PC-3 (cell line): ENCODE measurements around the gene KCNJ6. TPM values are rescaled to one million over a fixed set of nuclear protein-coding genes. Genes with fewer than 3 reads are reported as not detected.

Experiments
- ATAC-seq: fragments of 200-7000 bp; cut with Tn5 transposase; 2 replicates; pipeline ENCODE4 v1.9.1; 2020; ENCODE audit warnings: mild to moderate bottlenecking, moderate library complexity
- BruUV-seq: library from RNA; stranded (reverse); fragments of 400-500 nt; replicated peaks from 2 replicates; lab custom pipeline; 2021; lab: Mats Ljungman, UMichigan
- CTCF ChIA-PET: fragments of 300-600 bp; sonication (Branson Sonifier 250); formaldehyde crosslinking; loops from one replicate; lab custom pipeline; 2022; ENCODE audit warnings: antibody characterized with exemption; lab: Charles Lee
- POLR2A ChIA-PET: fragments of 300-600 bp; sonication (Branson Sonifier 250); formaldehyde crosslinking; loops from one replicate; lab custom pipeline; 2022; ENCODE audit warnings: antibody characterized with exemption; ENCODE audit not compliant: unreplicated experiment; lab: Charles Lee
- DNase-seq: peaks from one replicate; pipeline ENCODE4 v3.0.0-alpha.2; 2015
- H2AFZ ChIP-seq: fragments of 300-600 bp; sonication (generic); 2 replicates; pipeline ENCODE4 v1.6.0; 2016; ENCODE audit warnings: antibody characterized with exemption, low read length
- H3F3A ChIP-seq: fragments of 300-600 bp; sonication (generic); one replicate; pipeline ENCODE4 v1.6.0; 2017; ENCODE audit warnings: antibody characterized with exemption, low read length, control low read depth, mild to moderate bottlenecking; ENCODE audit not compliant: unreplicated experiment
- H3K27ac ChIP-seq: fragments of 300-600 bp; sonication (generic); 2 replicates; pipeline ENCODE4 v1.5.1; 2016; ENCODE audit warnings: mild to moderate bottlenecking, low read length
- H3K27me3 ChIP-seq: fragments of 300-600 bp; sonication (generic); 2 replicates; pipeline ENCODE4 v1.6.1; 2016; ENCODE audit warnings: low read length, mixed read lengths
- H3K36me3 ChIP-seq: fragments of 300-600 bp; sonication (generic); 2 replicates; pipeline ENCODE4 v1.6.1; 2016; ENCODE audit warnings: low read depth, mixed run types, low read length, mixed read lengths
- H3K4me1 ChIP-seq: fragments of 300-600 bp; sonication (generic); 2 replicates; pipeline ENCODE4 v1.5.1; 2016; ENCODE audit warnings: low read length; ENCODE audit not compliant: insufficient read depth
- H3K4me2 ChIP-seq: fragments of 300-600 bp; sonication (generic); 2 replicates; pipeline ENCODE4 v1.6.0; 2016; ENCODE audit warnings: low read length
- H3K4me3 ChIP-seq: fragments of 300-600 bp; sonication (generic); 2 replicates; pipeline ENCODE4 v1.5.1; 2016; ENCODE audit warnings: mild to moderate bottlenecking, low read length, mixed read lengths
- H3K79me2 ChIP-seq: fragments of 300-600 bp; sonication (generic); 2 replicates; pipeline ENCODE4 v1.6.1; 2017; ENCODE audit warnings: low read length, mixed read lengths
- H3K9ac ChIP-seq: fragments of 300-600 bp; sonication (generic); 2 replicates; pipeline ENCODE4 v1.6.0; 2016; ENCODE audit warnings: mild to moderate bottlenecking, low read length
- H3K9me2 ChIP-seq: fragments of 300-600 bp; sonication (generic); replicated peaks from 2 replicates; pipeline ENCODE4 v1.6.1; 2016; ENCODE audit warnings: mixed run types, low read length, mixed read lengths
- H3K9me3 ChIP-seq: fragments of 300-600 bp; sonication (generic); 2 replicates; pipeline ENCODE4 v1.6.1; 2016; ENCODE audit warnings: low read length, mixed read lengths
- H4K20me1 ChIP-seq: fragments of 300-600 bp; sonication (generic); 2 replicates; pipeline ENCODE4 v1.6.1; 2016; ENCODE audit warnings: low read length, mixed read lengths
- CTCF ChIP-seq: fragments of 300-600 bp; sonication (generic); conservative IDR thresholded peaks from 2 replicates; pipeline ENCODE4 v1.5.1; 2017; ENCODE audit warnings: antibody characterized with exemption, low read depth, mild to moderate bottlenecking, low read length
- EZH2 ChIP-seq: fragments of 300-600 bp; sonication (generic); IDR thresholded peaks from one replicate; pipeline ENCODE4 v1.6.1; 2017; ENCODE audit warnings: antibody characterized with exemption, mild to moderate bottlenecking, low read length; ENCODE audit not compliant: unreplicated experiment
- EZH2phosphoT487 ChIP-seq: fragments of 300-600 bp; sonication (generic); IDR thresholded peaks from 2 replicates; pipeline ENCODE4 v1.6.1; 2018; ENCODE audit warnings: mild to moderate bottlenecking, antibody characterized with exemption, low read length, borderline replicate concordance
- intact Hi-C: fragments of 100-400 bp; cut with micrococcal nuclease; formaldehyde crosslinking; loops from 2 replicates; pipeline ENCODE4 v1.9.0; 2023
- total RNA-seq: library from RNA; depleted of rRNA; stranded (reverse); fragments of >200 nt; gene quantifications from 2 replicates; pipeline ENCODE4 v1.2.3, GENCODE V29; 2014

The KCNJ6 gene
- total RNA-seq, 1 experiment from 2014 or later: not detected

GRCh38 chr21:37833301-37833700 is 83.0 kb downstream of the KCNJ6 start:
- intact Hi-C loops: no loop called here
- no peak for ATAC-seq
- Histone ChIP-seq H2AFZ (no peak overlapping the region), H4K20me1 (no peaks in the 10 kb centered on the region), H3K9me3 (no peaks in the 10 kb centered on the region), H3K4me3 (no peak overlapping the region), H3K27me3 (no peaks in the 10 kb centered on the region), H3K9me2 (no peaks in the 10 kb centered on the region), H3K79me2 (no peaks in the 10 kb centered on the region), H3K9ac (no peak overlapping the region), H3K4me2 (no peak overlapping the region), H3K36me3 (no peaks in the 10 kb centered on the region), H3F3A (no peaks in the 10 kb centered on the region), H3K27ac (no peak overlapping the region), H3K4me1 (no peaks in the 10 kb centered on the region)
- no TSS peak for BruUV-seq
- DNase-seq: no peak
- CTCF ChIA-PET: no interaction called here
- POLR2A ChIA-PET: no interaction called here
- no peak for TF ChIP-seq CTCF
- TF ChIP-seq EZH2: no peak
- TF ChIP-seq EZH2phosphoT487: no peak

DNA sequence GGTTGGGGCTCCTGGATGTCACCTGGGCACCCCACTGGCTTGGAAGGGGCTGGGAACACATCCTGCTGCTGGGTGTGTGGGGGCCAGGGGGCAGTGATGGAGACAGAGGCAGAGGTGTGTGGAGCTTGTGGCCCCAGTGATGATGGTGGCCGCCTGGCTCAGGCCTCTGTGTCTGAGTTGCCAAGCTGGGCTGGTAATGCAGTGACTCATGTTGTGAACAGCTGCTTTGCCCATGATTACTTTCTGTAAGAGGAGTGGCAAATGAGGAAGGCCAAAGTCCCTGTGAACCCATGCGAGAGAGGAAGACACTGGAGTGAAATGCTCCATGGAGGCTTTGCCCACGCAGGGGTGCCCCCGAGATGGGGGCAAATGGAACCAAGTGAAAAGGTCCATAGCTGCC is 86.8 kb downstream of the KCNJ6 start:
- Histone ChIP-seq H3K27me3 (peaks cover 24% of the 10 kb centered on the region), H4K20me1 (no peaks in the 10 kb centered on the region), H3K4me2 (no peak overlapping the region), H3K4me3 (no peak overlapping the region), H3F3A (no peaks in the 10 kb centered on the region), H3K27ac (no peak overlapping the region), H3K9me2 (no peaks in the 10 kb centered on the region), H3K9me3 (no peaks in the 10 kb centered on the region), H3K4me1 (no peaks in the 10 kb centered on the region), H3K9ac (no peak overlapping the region), H2AFZ (0 out of 2 replicates have a peak overlapping the region, but pooled peaks have one; percentile 2), H3K79me2 (no peaks in the 10 kb centered on the region), H3K36me3 (no peaks in the 10 kb centered on the region)
- ATAC-seq (no peak), DNase-seq (peak; percentile 57)
- TF ChIP-seq CTCF (no peak), EZH2 (no peak), EZH2phosphoT487 (no peak)
- POLR2A ChIA-PET: no interaction called here
- intact Hi-C loops: no loop called here
- CTCF ChIA-PET: no interaction called here
- BruUV-seq: no TSS peak

DNA sequence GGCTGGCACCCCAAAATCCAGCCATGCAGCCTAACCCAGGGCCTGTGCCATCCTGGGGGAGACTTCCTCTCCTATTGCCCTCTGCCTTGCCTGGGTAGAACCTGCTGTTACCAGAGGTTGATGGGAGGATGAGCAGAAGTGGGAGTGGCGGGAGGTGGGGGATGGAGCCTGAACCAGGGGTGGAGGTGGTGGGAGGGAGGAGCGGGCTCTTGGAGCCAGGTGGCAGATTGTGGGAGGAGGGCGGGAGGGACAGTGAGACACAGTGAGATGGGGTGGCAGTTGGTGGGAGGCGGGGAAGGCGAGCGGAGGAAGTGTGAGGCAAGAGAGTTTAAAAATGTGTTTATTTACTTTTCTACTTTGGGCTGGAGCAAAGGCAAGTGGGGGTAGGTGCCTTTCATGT is 87.3 kb downstream of the KCNJ6 start:
- Histone ChIP-seq H3K9me2 (no peaks in the 10 kb centered on the region), H2AFZ (no peak overlapping the region), H3K79me2 (no peaks in the 10 kb centered on the region), H3K9ac (no peak overlapping the region), H3K27ac (no peak overlapping the region), H3F3A (no peaks in the 10 kb centered on the region), H3K4me2 (no peak overlapping the region), H4K20me1 (no peaks in the 10 kb centered on the region), H3K4me3 (no peak overlapping the region), H3K9me3 (no peaks in the 10 kb centered on the region), H3K4me1 (no peaks in the 10 kb centered on the region), H3K36me3 (no peaks in the 10 kb centered on the region), H3K27me3 (peaks cover 29% of the 10 kb centered on the region)
- intact Hi-C loops: no loop called here
- ATAC-seq (no peak), DNase-seq (no peak)
- TF ChIP-seq EZH2 (no peak), CTCF (no peak), EZH2phosphoT487 (no peak)
- ChIA-PET POLR2A (no interaction called here), CTCF (no interaction called here)
- BruUV-seq: no TSS peak
